Caco-2 (cell line): Measurements from ENCODE around the gene EHBP1. TPM values are rescaled to one million over a fixed set of nuclear protein-coding genes. Genes with fewer than 3 reads are reported as not detected.

ENCODE experiments used
- BruUV-seq: library from RNA; stranded (reverse); fragments of 400-500 nt; replicated peaks from 2 replicates; lab custom pipeline; 2021; lab: Mats Ljungman, UMichigan
- CTCF ChIA-PET: fragments of 300-600 bp; sonication (Branson Sonifier 250); formaldehyde crosslinking; loops from one replicate; lab custom pipeline; 2022; ENCODE audit warnings: antibody characterized with exemption; lab: Charles Lee
- POLR2A ChIA-PET: fragments of 300-600 bp; sonication (Branson Sonifier 250); formaldehyde crosslinking; loops from one replicate; lab custom pipeline; 2022; ENCODE audit warnings: antibody characterized with exemption; lab: Charles Lee
- DNase-seq, 2 experiments: peaks; one replicate each; pipeline versions ENCODE4 v3.0.0 to v3.0.0-alpha.2; 2020 to 2022
- H3K27me3 ChIP-seq: replicated peaks from 2 replicates; pipeline ENCODE4 v1.6.0; 2011; ENCODE audit warnings: low read length; ENCODE audit not compliant: control insufficient read depth, insufficient read depth
- H3K36me3 ChIP-seq: 2 replicates; pipeline ENCODE4 v1.5.1; 2011; ENCODE audit warnings: low read length; ENCODE audit not compliant: control insufficient read depth, insufficient read depth
- H3K4me1 ChIP-seq: fragments of 250-450 bp; sonication (Bioruptor Pico); 2 replicates; pipeline ENCODE4 v1.5.1; 2020; ENCODE audit warnings: mild to moderate bottlenecking
- H3K4me3 ChIP-seq: 2 replicates; pipeline ENCODE4 v1.5.1; 2011; ENCODE audit warnings: low read depth, mild to moderate bottlenecking, control low read depth, low read length
- H3K9me3 ChIP-seq: fragments of 250-450 bp; sonication (Bioruptor Pico); 2 replicates; pipeline ENCODE4 v1.5.1; 2020; ENCODE audit warnings: mild to moderate bottlenecking, moderate library complexity
- H3K27ac Mint-ChIP-seq: one replicate; pipeline ENCODE4 v1.8.0; 2022; ENCODE audit warnings: mixed read lengths; ENCODE audit not compliant: unreplicated experiment
- H3K27me3 Mint-ChIP-seq: one replicate; pipeline ENCODE4 v1.8.0; 2022; ENCODE audit warnings: mixed read lengths; ENCODE audit not compliant: insufficient read depth, unreplicated experiment
- H3K36me3 Mint-ChIP-seq: one replicate; pipeline ENCODE4 v1.8.0; 2022; ENCODE audit warnings: mild to moderate bottlenecking, mixed read lengths; ENCODE audit not compliant: insufficient read depth, unreplicated experiment
- H3K4me1 Mint-ChIP-seq: one replicate; pipeline ENCODE4 v1.8.0; 2022; ENCODE audit warnings: low read depth, mixed read lengths; ENCODE audit not compliant: unreplicated experiment
- H3K4me3 Mint-ChIP-seq: one replicate; pipeline ENCODE4 v1.8.0; 2022; ENCODE audit warnings: mild to moderate bottlenecking, moderate library complexity, mixed read lengths; ENCODE audit not compliant: unreplicated experiment
- H3K9me3 Mint-ChIP-seq: one replicate; pipeline ENCODE4 v1.8.0; 2022; ENCODE audit warnings: mixed read lengths; ENCODE audit not compliant: unreplicated experiment
- CTCF ChIP-seq, 2 experiments: fragments of 200-600 bp in 1 of 2; IDR thresholded peaks; 1 replicate in 1 of 2; 2 replicates in 1 of 2; pipeline versions ENCODE4 v1.5.1 to v1.8.0; 2011 to 2022; ENCODE audit warnings: antibody characterized with exemption in 1 of 2, control low read depth in 1 of 2, inconsistent platforms in 1 of 2, low read depth in 1 of 2, low read length in 1 of 2, mild to moderate bottlenecking in 1 of 2, moderate library complexity in 1 of 2; ENCODE audit not compliant: insufficient read depth in 1 of 2, severe bottlenecking in 1 of 2, unreplicated experiment in 1 of 2
- intact Hi-C: fragments of 100-400 bp; cut with micrococcal nuclease; formaldehyde crosslinking; loops from one replicate; pipeline ENCODE4 v1.10.0; 2022; ENCODE audit not compliant: unreplicated experiment
- total RNA-seq: library from RNA; stranded (reverse); gene quantifications from 2 replicates; pipeline ENCODE4 v1.2.3, GENCODE V29; 2022

Gene EHBP1
- total RNA-seq, 1 experiment from 2014 or later = 120 TPM

- ChIA-PET POLR2A (no interaction called here), CTCF (no interaction called here)
- no peak for TF ChIP-seq CTCF (IDR thresholded peaks at IDR 0.05; ENCODE audit: insufficient read depth in 1 of 2, low read depth in 1 of 2, low read length in 1 of 2, severe bottlenecking in 1 of 2, unreplicated experiment in 1 of 2)
- peaks cover 16% of the 10 kb centered on the region for H3K9me3 ChIP-seq
- no peak overlapping the region for H3K4me3 ChIP-seq
- no peaks in the 10 kb centered on the region; the same call in 1 of the 2 replicates for H3K36me3 ChIP-seq
- peaks cover 27% of the 10 kb centered on the region for H3K4me1 ChIP-seq
- no peak overlapping the region for H3K27ac Mint-ChIP-seq
- H3K27me3 Mint-ChIP-seq = no peaks in the 10 kb centered on the region
- no peaks in the 10 kb centered on the region for H3K27me3 ChIP-seq
- H3K4me3 Mint-ChIP-seq = no peak overlapping the region
- no TSS peak for BruUV-seq
- intact Hi-C loops = no loop called here
- H3K9me3 Mint-ChIP-seq = peaks cover 30% of the 10 kb centered on the region
- peaks cover 43% of the 10 kb centered on the region for H3K4me1 Mint-ChIP-seq
- no peak for DNase-seq
- peaks cover 17% of the 10 kb centered on the region for H3K36me3 Mint-ChIP-seq
Measured at GRCh38 chr2:62731275-62731674, 25.8 kb downstream of the EHBP1 start.

DNA sequence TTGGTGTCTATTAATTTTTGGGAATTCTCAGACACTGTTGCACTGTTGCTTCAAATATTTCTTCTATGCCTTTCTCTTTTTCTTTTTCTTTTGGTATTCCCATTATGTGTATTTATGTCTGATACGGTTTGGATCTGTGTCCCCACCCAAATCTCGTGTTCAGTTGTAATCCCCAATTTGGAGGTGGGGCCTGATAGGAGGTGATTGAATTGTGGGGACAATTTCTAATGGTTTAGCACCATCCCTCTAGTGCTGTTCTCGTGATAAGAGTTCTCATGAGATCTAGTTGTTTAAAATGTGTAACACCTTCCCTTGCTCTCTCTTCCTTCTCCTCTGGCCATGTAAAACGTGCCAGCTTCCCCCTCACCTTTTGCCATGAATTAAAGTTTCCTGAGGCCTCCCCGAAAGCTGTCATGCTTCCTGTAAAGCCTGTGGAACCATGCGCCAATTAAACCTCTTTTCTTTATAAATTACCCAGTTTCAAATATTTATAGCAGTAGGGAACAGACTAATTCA lies 26.8 kb downstream of the EHBP1 start:
- H3K27me3 ChIP-seq = no peaks in the 10 kb centered on the region
- Mint-ChIP-seq H3K27ac (peak overlapping the region; percentile 1), H3K4me3 (no peak overlapping the region), H3K4me1 (peaks cover 47% of the 10 kb centered on the region), H3K36me3 (peaks cover 17% of the 10 kb centered on the region), H3K9me3 (peaks cover 30% of the 10 kb centered on the region), H3K27me3 (no peaks in the 10 kb centered on the region)
- TF ChIP-seq CTCF (IDR thresholded peaks at IDR 0.05; ENCODE audit: insufficient read depth in 1 of 2, low read depth in 1 of 2, low read length in 1 of 2, severe bottlenecking in 1 of 2, unreplicated experiment in 1 of 2) = no peak
- H3K36me3 ChIP-seq = no peaks in the 10 kb centered on the region; the same call in 1 of the 2 replicates
- BruUV-seq = no TSS peak
- POLR2A ChIA-PET = no interaction called here
- H3K4me3 ChIP-seq = no peak overlapping the region
- H3K9me3 ChIP-seq = peaks cover 16% of the 10 kb centered on the region
- no peak for DNase-seq
- intact Hi-C loops = no loop called here
- CTCF ChIA-PET = no interaction called here
- peaks cover 32% of the 10 kb centered on the region for H3K4me1 ChIP-seq

DNA sequence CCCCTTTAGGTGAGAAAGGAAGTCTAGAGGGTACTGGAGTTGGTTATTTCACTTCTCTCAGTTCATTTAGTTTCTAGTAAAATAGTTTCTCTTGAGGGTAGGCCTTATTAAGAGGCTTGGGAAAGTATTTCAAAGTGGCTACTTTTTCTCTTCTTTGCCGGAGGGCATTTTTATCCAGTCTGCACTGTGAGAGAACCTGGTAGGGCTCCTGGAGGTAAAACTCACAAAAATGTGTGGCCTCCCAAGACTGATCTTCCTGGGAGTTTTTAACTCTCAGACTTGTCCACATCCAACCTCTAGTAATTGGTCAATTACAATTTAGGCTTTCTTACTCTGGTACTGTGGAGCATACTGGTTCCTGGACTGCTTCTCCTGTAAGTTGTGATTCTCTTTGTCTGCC lies 28.0 kb downstream of the EHBP1 start:
- Mint-ChIP-seq H3K27me3 (no peaks in the 10 kb centered on the region), H3K9me3 (peaks cover 30% of the 10 kb centered on the region), H3K4me1 (peaks cover 51% of the 10 kb centered on the region), H3K36me3 (peaks cover 17% of the 10 kb centered on the region), H3K27ac (peak overlapping the region; percentile 1), H3K4me3 (no peak overlapping the region)
- no TSS peak for BruUV-seq
- H3K4me3 ChIP-seq = no peak overlapping the region
- peaks cover 16% of the 10 kb centered on the region for H3K9me3 ChIP-seq
- intact Hi-C loops = no loop called here
- no peak for TF ChIP-seq CTCF (IDR thresholded peaks at IDR 0.05; ENCODE audit: insufficient read depth in 1 of 2, low read depth in 1 of 2, low read length in 1 of 2, severe bottlenecking in 1 of 2, unreplicated experiment in 1 of 2)
- ChIA-PET CTCF (no interaction called here), POLR2A (no interaction called here)
- no peak for DNase-seq
- no peaks in the 10 kb centered on the region; the same call in 1 of the 2 replicates for H3K36me3 ChIP-seq
- H3K4me1 ChIP-seq = peaks cover 28% of the 10 kb centered on the region
- H3K27me3 ChIP-seq = no peaks in the 10 kb centered on the region
